IPS DF 6.9 (cell line): ENCODE results near the gene TRPM2.

Source experiments
- DNase-seq: peaks from one replicate; pipeline ENCODE4 v3.0.0-alpha.2; 2013; ENCODE audit warnings: low read depth, low spot score
- H3K27ac ChIP-seq: one replicate; pipeline ENCODE4 v1.5.1; 2013; ENCODE audit warnings: low read length, control low read depth
- H3K27me3 ChIP-seq: 2 replicates; pipeline ENCODE4 v1.6.1; 2013; ENCODE audit warnings: mild to moderate bottlenecking, low read length; ENCODE audit not compliant: control insufficient read depth, insufficient read depth
- H3K36me3 ChIP-seq: 2 replicates; pipeline ENCODE4 v1.6.1; 2013; ENCODE audit warnings: low read length; ENCODE audit not compliant: control insufficient read depth, insufficient read depth
- H3K4me1 ChIP-seq: 2 replicates; pipeline ENCODE4 v1.6.1; 2013; ENCODE audit warnings: low read length; ENCODE audit not compliant: control insufficient read depth, insufficient read depth
- H3K4me3 ChIP-seq: 2 replicates; pipeline ENCODE4 v1.5.1; 2013; ENCODE audit warnings: mild to moderate bottlenecking, low read length
- H3K9me3 ChIP-seq: 2 replicates; pipeline ENCODE4 v1.6.1; 2013; ENCODE audit warnings: low read length, inconsistent platforms; ENCODE audit not compliant: control insufficient read depth, insufficient read depth
- WGBS: extraction: QIAGEN DNeasy Blood & Tissue Kit; methylation state at CpG from one replicate; pipeline ENCODE4 v1.1.7; 2013; ENCODE audit warnings: mixed read lengths, missing lambda C conversion rate; ENCODE audit not compliant: insufficient read length, insufficient coverage; 5-methylcytosine and 5-hydroxymethylcytosine counted together

TRPM2 gene

DNA sequence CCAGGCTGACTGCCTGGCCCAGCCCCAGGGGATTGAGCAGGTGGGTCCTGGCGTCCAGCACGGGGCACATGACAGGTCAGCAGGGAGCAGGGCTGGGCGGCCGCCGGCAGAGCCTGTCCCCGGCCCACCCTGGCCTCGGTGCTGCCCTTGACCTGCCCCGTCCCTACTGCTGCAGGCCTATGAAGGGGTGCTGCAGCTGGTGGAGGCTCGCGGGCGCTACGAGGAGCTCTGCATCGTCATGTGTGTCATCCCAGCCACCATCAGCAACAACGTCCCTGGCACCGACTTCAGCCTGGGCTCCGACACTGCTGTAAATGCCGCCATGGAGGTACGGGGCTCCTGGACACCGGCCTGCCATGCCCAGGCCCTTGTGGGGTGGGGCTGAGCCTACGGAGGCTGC lies 29.8 kb upstream of the TRPM2 start:
- H3K4me1 ChIP-seq: no peaks in the 10 kb centered on the region
- H3K36me3 ChIP-seq: peaks cover 14% of the 10 kb centered on the region
- no peaks in the 10 kb centered on the region for H3K9me3 ChIP-seq
- WGBS: no CpG with 5 or more reads among the region's 20 CpGs
- H3K27ac ChIP-seq: no peak overlapping the region
- no peak for DNase-seq
- H3K4me3 ChIP-seq: no peak overlapping the region
- no peaks in the 10 kb centered on the region for H3K27me3 ChIP-seq

DNA sequence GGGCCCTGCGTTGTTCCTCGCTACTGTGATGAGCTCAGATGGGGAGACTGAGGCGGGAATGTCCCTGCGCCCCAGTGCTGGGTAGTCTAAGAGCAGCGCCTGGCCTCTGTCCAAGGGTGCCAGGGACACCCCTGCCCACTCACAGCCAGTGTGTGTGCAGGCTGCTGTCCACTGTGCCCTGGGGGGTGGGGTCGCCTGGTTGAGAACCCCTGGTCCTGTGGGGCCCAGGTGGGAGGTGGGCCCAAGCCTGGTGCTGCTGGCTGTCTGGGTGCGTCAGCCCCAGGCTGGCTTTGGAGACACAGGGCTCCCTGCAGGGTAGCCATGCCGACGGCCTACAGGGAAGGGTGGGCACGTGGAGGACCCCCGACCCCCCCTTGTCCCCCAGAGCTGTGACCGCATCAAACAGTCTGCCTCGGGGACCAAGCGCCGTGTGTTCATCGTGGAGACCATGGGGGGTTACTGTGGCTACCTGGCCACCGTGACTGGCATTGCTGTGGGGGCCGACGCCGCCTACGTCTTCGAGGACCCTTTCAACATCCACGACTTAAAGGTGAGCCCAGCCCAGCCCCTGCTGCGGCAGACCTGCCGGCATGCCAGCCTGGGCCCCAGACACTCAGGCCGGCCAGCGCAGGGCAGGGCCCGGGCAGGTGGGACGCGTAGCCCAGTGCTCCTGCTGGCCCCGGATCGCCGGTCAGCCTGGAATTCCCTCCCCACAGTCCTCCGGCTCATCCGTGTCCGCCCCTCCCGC lies 29.1 kb upstream of the TRPM2 start:
- DNase-seq: no peak
- no peak overlapping the region for H3K4me3 ChIP-seq
- H3K36me3 ChIP-seq: peaks cover 14% of the 10 kb centered on the region
- H3K4me1 ChIP-seq: no peaks in the 10 kb centered on the region
- H3K9me3 ChIP-seq: no peaks in the 10 kb centered on the region
- H3K27ac ChIP-seq: no peak overlapping the region
- H3K27me3 ChIP-seq: no peaks in the 10 kb centered on the region
- no CpG with 5 or more reads among the region's 37 CpGs for WGBS

GRCh38 chr21:44324854-44325107 lies 28.6 kb upstream of the TRPM2 start:
- Histone ChIP-seq H3K27me3 (no peaks in the 10 kb centered on the region), H3K4me1 (no peaks in the 10 kb centered on the region), H3K27ac (no peak overlapping the region), H3K4me3 (no peak overlapping the region), H3K36me3 (peaks cover 14% of the 10 kb centered on the region), H3K9me3 (no peaks in the 10 kb centered on the region)
- no CpG with 5 or more reads among the region's 11 CpGs for WGBS
- DNase-seq: no peak

GRCh38 chr21:44325386-44326271 lies 27.8 kb upstream of the TRPM2 start:
- WGBS: no CpG with 5 or more reads among the region's 44 CpGs

DNA sequence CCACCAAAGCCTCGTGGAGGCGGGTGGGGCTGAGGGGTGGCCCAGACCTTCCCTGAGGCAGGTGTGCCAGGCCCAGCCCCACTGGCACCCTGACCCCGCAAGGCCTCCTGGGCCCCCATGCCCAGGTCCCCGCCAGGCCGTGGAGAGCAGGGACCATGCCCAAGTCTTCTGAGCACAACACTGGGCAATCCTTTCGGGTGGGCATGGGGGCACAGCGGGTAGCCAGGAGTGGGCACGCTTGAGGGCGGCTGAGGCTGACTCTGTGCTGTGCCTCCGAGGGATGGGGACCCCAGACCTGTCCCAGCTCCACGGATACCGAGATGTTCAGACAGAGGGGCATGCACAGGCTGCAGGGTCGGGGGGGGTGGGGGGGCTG lies 27.2 kb upstream of the TRPM2 start:
- Histone ChIP-seq H3K27ac (no peak overlapping the region), H3K4me3 (no peak overlapping the region), H3K9me3 (no peaks in the 10 kb centered on the region), H3K4me1 (no peaks in the 10 kb centered on the region; the same call in 1 of the 2 replicates), H3K36me3 (peaks cover 10% of the 10 kb centered on the region), H3K27me3 (no peaks in the 10 kb centered on the region)
- no CpG with 5 or more reads among the region's 13 CpGs for WGBS
- no peak for DNase-seq

More at GRCh38 chr21:44325386-44326271, 27.8 kb upstream of the TRPM2 start:
- Histone ChIP-seq H3K4me1 (no peaks in the 10 kb centered on the region; the same call in 1 of the 2 replicates), H3K27ac (no peak overlapping the region), H3K27me3 (no peaks in the 10 kb centered on the region), H3K36me3 (peaks cover 14% of the 10 kb centered on the region), H3K4me3 (no peak overlapping the region), H3K9me3 (no peaks in the 10 kb centered on the region)
- no peak for DNase-seq

DNA sequence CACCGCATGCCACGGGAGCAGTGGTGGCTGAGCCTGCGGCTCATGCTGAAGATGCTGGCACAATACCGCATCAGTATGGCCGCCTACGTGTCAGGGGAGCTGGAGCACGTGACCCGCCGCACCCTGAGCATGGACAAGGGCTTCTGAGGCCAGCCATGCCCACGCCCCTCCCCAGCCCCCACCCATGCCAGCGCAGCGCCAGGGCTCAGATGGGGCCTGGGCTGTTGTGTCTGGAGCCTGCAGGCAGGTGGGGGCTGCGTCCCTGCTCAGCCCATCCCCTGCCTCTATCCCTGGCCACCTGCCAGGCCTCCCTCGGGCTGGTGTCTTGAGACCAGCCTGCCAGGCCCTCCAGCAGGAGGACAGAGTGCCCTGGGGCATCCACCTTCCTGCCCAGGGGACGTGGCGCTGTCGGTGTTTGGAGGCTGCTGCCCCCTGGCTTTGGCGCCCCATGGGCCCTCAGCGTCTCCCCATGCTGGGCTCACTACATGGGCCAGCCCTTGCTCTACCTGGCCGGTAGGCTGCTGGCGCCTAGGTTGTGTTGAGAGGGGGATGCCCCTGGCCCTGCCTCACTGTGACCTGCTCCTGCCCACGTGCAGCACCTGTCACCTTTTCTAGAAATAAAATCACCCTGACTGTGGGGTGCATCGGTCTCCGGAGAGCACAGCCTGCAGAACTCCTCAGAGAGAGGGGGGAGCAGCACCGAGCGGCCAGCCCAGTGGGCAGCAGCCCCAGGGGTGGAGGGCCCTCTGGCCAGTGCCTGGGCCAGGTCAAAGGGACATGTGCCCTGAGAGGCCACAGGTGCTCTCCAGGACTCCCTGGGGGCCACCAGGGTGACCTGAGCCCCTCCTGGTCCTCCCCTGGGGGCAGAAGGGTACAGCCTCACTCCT lies 26.5 kb upstream of the TRPM2 start:
- DNase-seq: no peak
- WGBS: no CpG with 5 or more reads among the region's 26 CpGs
- Histone ChIP-seq H3K4me1 (no peaks in the 10 kb centered on the region; the same call in 1 of the 2 replicates), H3K27me3 (no peaks in the 10 kb centered on the region), H3K36me3 (peaks cover 10% of the 10 kb centered on the region), H3K27ac (no peak overlapping the region), H3K4me3 (no peak overlapping the region), H3K9me3 (no peaks in the 10 kb centered on the region)

- no peak overlapping the region for H3K27ac ChIP-seq
- no peak overlapping the region for H3K4me3 ChIP-seq
- no peaks in the 10 kb centered on the region; the same call in 1 of the 2 replicates for H3K4me1 ChIP-seq
- peaks cover 10% of the 10 kb centered on the region for H3K36me3 ChIP-seq
- H3K9me3 ChIP-seq: no peaks in the 10 kb centered on the region
- no peak for DNase-seq
- H3K27me3 ChIP-seq: no peaks in the 10 kb centered on the region
- WGBS: no CpG with 5 or more reads among the region's 11 CpGs
These were observed 25.8 kb upstream of the TRPM2 start for GRCh38 chr21:44327603-44327974.

DNA sequence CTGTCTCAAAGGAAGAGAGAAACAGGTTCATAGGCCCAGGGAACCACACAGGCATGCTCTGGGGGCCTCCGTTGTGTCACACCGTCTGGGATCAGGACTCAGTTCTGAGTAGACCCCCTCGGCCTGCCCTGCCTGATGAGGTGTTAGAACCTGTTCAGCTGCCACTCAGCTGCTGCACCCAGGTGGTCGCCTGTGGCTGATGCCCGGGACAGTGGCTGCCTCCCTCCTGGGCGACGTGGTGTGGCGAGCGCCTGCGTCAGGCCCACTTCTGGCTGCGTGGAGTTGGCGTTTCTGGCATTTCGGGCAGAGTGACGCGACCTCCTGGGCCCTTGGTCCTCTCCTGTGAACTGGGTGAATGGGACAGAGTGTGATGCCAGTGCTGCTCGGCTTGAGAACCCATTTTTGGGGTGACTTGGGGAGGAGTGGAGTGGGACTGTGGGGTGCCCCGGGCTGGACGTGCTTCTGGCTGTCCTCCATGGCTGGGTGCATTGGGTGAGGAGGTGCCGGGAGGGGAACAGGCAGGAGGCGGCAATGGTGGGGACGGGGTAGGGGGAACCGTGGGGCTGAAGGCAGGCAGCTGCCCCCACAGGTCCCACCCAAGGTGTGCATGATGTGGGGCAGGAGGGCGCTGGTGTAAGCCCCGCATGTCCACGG lies 25.1 kb upstream of the TRPM2 start:
- no CpG with 5 or more reads among the region's 25 CpGs for WGBS

DNA sequence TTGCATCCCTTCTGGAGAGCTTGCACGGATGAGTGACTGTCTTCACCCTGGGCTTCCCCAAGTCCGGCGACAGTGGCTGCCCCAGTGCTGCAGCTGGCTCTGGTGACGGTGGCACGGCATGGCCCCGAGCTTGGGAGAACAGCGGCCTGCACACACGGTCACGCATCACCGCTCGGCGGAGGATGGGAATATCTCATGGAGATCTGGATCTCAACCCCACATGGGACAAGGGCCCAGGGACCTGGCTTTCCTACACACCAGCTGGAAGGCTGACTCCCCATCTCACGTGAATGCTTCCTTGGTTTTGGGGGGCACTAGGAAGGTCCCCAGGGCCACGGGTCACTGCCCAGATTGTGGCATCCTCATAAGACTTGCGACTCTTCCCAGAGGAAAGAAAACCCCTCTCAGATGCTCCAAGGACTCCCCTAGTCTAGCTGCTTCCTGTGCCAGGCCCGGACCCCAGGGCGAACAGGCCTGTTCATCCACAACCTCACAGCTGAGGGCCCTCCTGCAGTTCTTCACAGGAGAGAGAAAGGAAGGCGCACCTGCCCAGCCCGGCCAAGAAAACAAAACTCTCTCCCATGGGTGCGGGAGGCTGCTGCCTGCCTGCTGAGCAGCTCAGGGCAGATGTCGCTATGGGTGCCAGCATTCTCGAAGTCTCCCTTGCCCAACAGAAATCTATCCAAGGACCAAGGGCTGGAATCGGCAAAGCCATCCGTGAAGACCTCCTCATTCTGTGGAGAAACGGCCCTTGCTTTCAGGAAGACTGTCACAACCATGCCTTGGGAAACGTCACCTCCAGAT lies 24.1 kb upstream of the TRPM2 start:
- peaks cover 7% of the 10 kb centered on the region for H3K36me3 ChIP-seq
- no peaks in the 10 kb centered on the region for H3K27me3 ChIP-seq
- no CpG with 5 or more reads among the region's 26 CpGs for WGBS
- H3K4me1 ChIP-seq: no peaks in the 10 kb centered on the region; the same call in 1 of the 2 replicates
- H3K4me3 ChIP-seq: no peak overlapping the region
- H3K9me3 ChIP-seq: no peaks in the 10 kb centered on the region
- DNase-seq: no peak
- H3K27ac ChIP-seq: no peak overlapping the region

More for the DNA sequence above, 25.1 kb upstream of the TRPM2 start:
- DNase-seq: no peak
- peaks cover 9% of the 10 kb centered on the region for H3K36me3 ChIP-seq
- H3K27ac ChIP-seq: no peak overlapping the region
- H3K9me3 ChIP-seq: no peaks in the 10 kb centered on the region
- H3K4me3 ChIP-seq: no peak overlapping the region
- H3K27me3 ChIP-seq: no peaks in the 10 kb centered on the region
- no peaks in the 10 kb centered on the region; the same call in 1 of the 2 replicates for H3K4me1 ChIP-seq
